ENCODE results near the gene ICAM1.

The ICAM1 gene

DNA sequence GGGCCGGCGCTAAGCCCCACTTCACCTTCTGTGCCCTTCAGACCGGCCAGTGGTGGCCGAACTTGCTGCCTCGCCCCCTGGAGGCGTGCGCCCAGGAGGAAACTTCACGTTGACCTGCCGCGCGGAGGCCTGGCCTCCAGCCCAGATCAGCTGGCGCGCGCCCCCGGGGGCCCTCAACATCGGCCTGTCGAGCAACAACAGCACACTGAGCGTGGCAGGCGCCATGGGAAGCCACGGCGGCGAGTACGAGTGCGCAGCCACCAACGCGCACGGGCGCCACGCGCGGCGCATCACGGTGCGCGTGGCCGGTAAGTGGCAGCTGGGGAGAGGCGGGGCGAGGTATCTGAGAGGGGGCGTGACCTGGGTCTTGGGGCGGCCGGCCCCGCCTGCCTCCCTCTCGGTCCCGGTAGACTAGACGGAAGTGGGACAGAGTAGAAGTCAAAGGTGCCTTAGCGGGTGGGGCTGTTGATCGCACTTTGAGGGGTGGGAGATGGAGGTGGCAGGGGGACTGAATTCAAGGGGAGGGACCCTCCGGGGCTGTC, 24.5 kb downstream of the ICAM1 start:
- no peak for DNase-seq

DNA sequence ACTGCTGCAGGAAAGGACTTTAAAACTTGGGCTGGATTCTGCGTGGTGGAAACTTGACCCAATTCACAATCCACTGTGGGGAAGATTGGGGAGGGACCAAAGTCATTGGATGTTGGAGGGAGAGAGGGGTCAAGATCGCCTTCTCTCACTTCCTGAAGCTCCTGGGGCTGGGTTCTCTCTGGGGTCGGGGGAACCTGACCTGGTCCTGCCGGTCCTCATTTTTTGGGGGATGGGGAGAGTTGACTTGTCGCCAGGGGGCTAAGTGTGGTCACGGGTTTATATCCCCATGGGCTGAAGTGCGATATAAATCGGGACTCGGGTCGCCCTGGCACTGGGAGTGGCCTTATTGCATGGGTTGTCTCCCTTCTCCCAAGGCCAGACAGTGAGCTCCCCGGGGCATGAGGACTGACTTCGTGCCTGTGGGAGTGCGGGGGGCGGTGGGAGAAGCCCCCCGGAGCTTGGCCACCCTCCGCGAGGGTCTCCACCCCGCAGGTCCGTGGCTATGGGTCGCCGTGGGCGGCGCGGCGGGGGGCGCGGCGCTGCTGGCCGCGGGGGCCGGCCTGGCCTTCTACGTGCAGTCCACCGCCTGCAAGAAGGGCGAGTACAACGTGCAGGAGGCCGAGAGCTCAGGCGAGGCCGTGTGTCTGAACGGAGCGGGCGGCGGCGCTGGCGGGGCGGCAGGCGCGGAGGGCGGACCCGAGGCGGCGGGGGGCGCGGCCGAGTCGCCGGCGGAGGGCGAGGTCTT, 25.1 kb downstream of the ICAM1 start:
- DNase-seq: no peak

DNA sequence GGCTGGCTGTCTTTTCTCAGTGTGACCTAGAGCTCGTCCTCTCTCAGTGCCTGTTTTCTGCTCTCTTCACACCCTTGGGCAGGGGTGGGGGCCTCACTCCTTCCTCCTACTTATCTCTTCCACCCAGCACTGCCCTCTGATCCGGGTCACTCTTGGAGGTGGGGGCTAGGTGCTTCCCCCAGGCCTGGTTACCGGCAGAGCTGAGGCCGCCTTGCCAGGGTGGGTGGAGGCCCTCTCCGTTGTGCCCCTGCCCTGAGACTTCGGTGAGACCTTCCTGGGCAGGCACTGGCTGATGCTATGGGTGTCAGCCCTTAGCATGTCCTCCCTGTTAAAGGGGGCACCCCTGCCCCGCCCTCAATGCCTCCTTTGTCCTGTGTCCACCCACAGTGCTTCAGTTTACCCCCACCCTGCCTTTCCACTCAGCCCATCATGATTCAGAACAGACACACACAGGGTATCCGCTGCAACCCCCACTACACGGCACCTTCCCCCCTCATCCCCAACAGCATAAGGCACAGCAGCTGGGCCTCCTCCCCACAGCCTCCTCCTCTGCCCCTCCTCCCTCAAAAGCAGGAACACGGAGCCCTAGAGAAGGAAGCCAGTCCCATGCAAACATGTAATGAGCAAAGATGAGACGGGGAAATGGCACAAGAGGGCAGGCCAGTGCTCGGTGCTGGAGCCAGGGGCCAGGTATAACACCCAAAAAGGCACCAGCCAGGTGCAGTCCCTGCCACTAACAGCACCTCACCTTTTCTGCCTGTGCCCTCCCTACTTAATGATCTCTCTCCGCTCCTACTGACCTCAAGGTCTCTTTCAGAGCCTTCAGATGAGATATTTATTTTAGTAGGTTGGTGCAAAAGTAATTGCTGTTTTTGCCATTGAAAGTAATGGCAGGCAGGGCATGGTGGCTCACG, 28.9 kb downstream of the ICAM1 start:
- DNase-seq: peak; percentile 100

DNA sequence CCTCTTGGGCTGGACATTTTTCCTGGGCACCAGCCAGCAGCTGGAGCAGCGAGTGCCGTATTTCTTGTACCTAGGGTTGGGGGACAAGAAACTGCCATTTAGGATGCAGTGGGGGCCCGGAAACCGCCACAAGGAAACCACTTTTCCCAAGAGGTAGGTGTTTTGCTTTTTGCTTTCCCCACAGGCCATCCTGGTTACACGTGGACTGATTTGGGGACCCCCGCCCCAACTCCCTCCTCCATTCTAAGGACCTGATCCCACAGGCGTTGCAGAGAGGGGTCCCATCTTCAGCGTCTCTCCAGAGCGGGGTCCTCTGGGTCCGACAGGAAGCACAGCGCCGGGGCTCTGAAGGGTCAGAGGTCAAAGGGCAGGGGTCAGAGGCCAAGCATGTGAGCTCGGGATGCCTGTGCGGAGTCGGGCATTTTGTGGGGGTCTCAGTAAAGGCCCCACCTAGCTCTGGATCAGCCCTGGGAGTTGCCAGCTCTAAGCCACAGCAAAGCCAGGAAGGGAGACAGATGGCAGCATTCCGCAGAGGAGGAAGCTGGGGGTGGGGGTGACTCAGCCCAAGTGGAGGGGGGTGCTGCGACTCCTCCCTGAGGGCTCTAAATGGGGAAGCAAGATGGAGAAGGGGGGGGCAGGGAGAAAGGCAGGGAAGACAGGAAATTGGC, 34.4 kb downstream of the ICAM1 start:
- no peak for DNase-seq

- DNase-seq: no peak
Observed at GRCh38 chr19:10306327-10306726, 35.4 kb downstream of the ICAM1 start.

DNA sequence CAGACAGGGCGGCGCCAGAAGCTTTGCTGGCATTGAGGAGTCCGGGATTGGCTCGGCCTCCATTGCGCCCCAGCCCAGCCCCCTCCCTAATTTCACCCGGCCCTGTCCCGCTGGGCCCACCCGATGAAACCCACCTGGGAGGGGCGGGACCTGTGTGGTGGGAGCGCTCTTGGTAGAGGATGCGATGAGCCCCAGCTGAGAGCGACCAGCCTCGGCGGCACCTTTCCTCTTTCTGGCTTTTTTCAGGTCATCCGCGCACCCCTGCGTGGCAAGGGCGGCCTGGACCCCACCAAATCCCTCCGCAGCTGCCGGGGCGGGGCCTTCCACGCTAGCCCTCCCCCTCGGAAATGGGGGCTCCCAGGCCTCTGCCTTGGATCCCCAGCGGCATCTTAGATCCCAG, 38.5 kb downstream of the ICAM1 start, which contains the start of gene ZGLP1:
TSS of gene ZGLP1 (minus strand) at position 393 of the 400 bp plus-strand sequence.
- DNase-seq: no peak

- peak; percentile 98 for DNase-seq
Observed at GRCh38 chr19:10315335-10316214, 44.7 kb downstream of the ICAM1 start, which contains the start of gene FDX2. FDX2 (minus strand) TSS chr19:10316015; CDS start chr19:10315996, 19 bp downstream.

- peak; percentile 86 for DNase-seq
Observed at GRCh38 chr19:10316229-10317044, 45.5 kb downstream of the ICAM1 start.

- DNase-seq: no peak
Observed at GRCh38 chr19:10317045-10317856, 46.3 kb downstream of the ICAM1 start.

- DNase-seq: no peak
Observed at GRCh38 chr19:10317857-10318462, 47.0 kb downstream of the ICAM1 start.

DNA sequence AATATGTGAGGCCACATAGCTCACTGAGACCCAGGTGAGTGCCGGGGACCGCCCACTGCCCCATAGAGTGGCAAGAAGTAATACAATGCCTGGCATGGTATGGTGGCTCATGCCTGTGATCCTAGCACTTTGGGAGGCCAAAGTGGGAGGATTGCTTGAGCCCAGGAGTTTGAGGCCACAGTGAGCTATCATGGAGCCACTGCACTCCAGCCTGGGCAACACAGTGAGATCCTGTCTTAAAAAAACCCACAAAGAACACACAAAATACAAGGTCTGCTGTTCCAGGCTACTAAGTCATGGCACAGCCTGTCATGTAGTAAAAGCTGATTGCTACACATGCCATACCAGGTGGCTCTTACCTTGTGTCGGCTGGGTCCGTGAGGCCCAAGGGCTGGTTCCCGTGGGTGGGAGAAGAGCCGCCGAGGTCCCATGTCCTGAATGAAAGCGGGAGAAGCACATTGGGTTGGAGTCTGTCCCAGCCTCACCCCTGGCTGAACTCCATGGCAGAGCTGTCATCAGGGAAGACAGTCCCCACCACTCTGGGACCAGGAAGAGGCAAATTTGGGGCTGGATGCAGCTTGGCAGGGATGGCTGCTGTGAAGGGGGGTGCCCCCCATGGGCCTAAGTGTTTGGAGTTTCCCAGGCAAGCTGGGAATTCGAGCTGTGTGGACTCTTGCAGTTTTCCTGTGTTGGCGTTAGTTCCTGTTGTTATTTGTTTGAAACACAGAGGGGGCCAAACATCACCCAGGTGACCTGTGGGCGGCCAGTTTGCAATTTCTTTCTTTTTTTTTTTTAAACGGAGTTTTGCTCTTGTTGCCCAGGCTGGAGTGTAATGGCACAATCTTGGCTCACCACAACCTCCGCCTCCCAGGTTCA, 48.1 kb downstream of the ICAM1 start:
- DNase-seq: no peak

DNA sequence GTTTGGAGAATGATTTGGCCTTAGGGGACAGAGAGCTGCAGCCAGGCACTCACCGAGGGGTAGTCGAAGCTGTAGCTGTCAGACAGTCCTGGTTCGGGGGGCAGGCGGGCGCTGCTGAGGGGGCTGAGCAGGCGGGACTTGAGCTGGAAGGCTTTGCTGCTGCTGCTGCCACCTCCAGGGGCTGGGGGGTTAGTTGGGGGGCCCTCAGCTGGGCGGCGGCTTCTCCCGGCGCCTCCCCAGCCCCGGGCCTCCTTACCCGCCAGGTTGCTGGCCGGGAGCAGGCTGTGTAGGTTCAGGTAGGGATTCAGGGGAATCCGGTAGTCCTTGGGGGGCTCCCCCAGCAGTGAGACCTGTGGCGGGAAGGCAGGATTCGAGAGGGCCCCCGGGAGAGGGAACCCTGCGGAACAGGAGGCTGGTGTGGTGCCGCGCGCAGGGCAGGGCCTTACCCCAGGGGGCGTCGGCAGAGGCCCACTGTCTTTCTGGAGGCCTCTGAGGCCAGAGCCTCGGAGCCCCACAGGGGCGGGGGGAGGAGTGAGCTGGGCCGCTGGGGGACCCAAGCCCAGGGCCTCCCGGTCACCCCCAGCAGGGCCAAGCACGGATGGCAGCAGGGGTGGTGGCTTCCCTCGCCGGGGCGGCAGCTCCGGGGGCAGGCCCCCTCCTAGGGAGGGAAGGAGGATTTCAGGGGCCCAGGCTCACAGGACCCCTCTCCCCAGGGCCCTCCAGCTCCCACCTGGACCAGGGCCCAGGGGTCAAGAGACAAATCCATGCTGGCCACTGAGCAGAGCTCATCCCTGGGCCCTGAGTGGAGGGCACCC, 49.9 kb downstream of the ICAM1 start:
- DNase-seq: no peak

- DNase-seq: no peak
Observed at GRCh38 chr19:10321417-10321797, 50.5 kb downstream of the ICAM1 start.

- DNase-seq: no peak
Observed at GRCh38 chr19:10321874-10322835, 51.2 kb downstream of the ICAM1 start.

- no peak for DNase-seq
Observed at GRCh38 chr19:10325732-10326131, 54.8 kb downstream of the ICAM1 start.

DNA sequence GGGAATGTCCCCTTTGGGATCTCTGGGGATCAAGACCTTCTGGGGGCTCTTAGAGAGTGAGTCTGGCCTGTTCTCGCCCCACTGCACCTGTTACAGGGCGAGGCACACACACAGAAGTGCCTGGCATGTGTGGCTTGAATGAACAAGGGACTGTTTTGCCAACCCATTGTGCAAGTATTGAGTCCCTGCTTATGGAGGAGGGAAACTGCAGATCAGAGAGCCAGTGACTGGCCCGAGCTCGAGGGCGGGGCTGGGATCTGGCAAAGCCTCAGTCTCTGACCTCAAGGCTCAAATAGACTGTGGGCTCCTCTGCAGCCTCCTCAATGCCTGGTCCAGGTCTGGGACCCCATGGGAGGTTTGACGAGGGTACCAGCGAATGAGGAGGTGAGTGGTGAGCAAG, 56.9 kb downstream of the ICAM1 start:
- DNase-seq: no peak
